Stimulated activated CD8-positive, alpha-beta memory T cell treated with anti-CD3 and anti-CD28 coated beads, Interleukin-12 subunit alpha, Interleukin-12 subunit beta, amount 100 ng/mL, for 1 hour (primary cell): ENCODE data around the gene KLHDC8B.
"Not testable (repeated sequence)": the region's sequence is repeated elsewhere in the genome, so short reads cannot be mapped to it uniquely, and the experiment has no call there.

Source experiments
- DNase-seq: peaks from one replicate; pipeline ENCODE4 v3.0.0-alpha.2; 2020; ENCODE audit warnings: low read depth

The KLHDC8B gene

DNA sequence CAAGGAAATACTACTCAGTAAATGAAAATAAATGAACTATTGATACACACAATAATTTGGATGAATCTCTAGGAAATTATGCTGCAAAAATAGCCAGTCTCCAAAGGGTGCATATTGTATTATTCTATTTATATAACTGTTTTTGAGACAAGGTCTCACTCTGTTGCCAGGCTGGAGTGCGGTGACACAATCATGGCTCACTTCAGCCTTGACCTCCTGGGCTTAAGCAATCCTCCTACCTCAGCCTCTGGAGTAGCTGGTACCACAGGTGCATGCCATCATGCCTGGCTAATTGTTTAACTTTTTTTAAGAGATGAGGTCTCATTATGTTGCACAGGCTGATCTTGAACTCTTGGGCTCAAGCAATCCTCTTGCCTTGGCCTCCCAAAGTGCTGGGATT lies 12.5 kb downstream of the KLHDC8B start:
- DNase-seq = no peak

DNA sequence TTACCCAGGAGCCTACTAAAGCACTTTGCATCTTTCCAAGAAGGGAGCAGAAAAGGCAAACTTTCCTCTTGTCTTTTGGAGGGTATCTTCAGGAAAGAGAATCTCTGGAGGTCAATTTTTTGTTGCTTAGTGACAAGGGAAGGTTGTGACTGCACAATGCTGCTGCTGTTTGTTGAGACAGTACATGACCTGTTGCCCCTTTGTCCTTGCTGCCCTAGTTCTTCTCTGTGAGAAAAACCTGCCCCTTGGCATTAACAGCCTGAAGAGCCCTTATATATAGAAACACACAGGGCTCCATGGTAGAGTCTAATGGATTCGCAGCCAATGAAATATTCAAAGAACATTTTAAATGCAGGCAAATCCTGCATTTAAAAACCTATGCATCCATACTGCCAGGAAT lies 20.3 kb downstream of the KLHDC8B start:
- no peak for DNase-seq

DNA sequence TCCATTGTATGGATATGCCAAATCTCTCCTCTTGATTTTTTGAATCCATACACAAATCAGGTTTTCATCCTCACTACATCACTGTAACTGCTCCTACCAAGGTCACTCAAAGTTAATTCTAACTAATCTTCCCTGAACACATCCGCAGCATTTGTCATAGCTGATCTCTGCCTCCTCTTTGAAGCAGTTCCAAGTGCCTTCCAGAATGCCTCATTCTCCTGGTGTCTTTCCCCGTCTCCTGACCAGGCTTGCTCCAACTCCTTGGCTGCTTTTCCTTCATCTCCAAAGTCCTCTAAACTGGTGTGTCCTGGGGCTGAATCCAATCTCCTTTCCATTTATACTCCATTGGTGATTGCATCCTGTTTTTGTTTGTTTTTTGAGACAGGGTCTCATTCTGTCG lies 26.8 kb downstream of the KLHDC8B start:
- DNase-seq = no peak

DNA sequence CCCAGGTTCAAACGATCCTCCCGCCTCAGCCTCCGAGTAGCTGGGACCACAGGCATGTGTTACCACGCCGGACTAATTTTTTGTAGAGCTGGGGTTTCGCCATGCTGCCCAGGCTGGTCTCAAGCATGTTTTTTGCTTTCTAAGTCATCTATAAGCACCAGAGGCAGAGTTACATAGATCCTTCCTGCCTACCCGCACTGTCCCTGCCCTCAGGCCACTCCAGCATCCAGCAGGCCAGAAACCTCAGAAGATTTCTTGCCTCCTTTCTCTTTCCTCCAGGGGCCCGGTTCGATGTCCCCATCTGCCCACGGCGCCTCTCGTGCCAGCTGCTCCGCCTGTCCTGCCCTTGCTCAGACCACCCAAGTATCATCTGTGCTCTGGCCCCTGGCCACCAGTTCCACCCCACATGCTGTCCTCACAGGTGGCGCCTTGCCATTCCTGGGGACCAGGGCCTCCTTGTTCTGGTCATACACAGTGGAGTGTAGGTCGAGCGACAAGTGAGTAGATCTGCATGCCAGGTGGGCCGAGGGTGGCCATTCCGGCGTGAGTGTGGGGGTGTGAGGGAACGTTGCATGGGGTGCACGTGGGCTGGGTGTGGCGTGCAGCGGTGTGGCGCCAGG lies 27.3 kb downstream of the KLHDC8B start:
- no peak for DNase-seq

DNA sequence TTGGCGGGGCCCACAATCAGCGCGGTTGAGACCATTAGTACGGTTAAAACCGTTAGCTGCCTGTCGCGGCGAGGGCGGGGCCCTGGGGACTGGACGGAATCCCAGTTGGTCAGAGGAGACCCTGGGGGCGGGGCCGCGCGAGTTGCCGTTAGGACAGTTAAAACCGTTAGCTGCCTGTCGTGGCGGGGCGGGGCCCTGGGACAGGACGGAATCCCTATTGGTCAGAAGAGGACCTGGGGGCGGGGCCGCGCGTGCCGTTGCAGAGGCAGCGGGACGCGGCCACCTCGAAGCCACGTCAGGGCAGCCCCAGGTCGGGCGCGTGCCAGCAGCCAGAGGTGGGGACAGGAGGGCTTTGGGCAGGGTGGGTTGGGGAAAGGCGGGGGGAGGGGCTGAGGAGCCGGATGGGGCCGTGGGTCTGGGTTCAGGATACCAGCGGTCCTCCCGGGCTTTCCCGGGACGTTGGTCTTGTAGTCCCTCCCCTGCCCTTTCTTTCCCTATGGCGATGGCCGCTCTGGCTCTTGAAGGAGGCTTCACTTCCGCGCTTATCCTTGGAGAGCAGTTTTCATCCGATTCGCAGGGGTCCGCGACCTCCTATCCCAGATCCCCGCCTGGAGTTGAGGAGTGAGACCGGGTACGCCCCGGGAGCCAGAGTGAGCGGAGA lies 28.0 kb downstream of the KLHDC8B start:
- no peak for DNase-seq

DNA sequence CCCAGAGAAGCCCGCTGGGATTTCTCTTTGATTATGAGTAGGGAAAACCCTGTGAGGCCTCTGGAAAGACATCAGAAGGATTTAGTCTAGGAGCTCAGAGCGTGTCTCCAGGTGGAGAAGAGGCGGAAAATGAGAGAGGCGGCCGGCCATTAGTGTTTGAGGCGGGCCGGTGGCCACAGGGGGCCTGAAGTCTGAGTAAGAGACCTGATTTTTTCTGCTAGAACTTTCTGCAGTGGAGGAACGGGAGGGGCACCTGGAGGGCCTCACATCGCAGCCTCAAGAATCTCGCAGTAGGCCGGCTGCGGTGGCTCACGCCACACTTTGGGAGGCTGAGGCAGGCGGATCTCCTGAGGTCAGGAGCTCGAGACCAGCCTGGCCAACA lies 28.5 kb downstream of the KLHDC8B start:
- DNase-seq = no peak

DNA sequence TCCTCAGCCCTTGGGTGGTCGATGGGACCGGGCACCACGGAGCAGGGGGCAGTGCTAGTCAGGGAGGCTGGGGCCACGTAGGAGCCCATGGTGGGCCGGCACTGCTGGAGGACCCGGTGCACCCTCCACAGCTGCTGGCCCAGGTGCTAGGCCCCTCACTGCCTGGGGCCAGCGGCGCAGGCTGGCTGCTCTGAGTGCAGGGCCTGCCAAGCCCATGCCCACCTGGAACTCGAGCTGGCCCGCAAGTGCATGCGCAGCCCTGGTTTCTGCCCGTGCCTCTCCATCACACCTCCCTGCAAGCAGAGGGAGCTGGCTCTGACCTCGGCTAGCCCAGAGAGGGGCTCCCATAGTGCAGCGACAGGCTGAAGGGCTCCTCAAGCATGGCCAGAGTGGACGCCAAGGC lies 42.1 kb downstream of the KLHDC8B start:
- DNase-seq = no peak

DNA sequence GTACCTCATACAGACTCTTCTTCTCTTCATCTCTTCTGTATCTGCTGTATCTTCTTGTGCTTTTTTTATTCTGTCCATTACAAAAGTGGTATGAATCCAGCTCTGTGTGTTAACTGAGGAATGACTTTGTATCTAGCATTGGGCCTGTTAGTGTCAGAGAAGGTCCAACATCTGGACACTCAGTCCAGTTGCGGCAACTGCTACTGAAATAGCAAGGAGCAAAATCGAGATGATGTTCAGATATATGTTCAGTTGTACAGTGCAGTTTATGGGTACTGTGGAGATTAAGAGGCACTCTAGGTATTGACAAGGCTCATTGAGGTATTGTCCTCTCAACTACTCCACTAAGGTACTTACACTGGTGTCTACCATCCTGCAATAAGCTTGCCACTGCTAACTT lies 42.6 kb downstream of the KLHDC8B start:
- DNase-seq = no peak

DNA sequence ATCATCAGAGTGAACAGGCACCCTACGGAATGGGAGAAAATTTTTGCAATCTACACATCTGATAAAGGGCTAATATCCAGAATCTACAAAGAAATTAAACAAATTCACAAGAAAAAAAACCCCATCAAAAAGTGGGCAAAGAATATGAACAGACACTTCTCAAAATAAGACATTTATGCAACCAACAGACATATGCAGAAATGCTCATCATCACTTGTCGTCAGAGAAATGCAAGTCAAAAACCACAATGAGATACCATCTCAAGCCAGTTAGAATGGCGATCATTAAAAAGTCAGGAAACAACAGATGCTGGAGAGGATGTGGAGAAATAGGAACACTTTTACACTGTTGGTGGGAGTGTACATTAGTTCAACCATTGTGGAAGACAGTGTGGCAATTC lies 45.3 kb downstream of the KLHDC8B start:
- DNase-seq = not testable (repeated sequence)

DNA sequence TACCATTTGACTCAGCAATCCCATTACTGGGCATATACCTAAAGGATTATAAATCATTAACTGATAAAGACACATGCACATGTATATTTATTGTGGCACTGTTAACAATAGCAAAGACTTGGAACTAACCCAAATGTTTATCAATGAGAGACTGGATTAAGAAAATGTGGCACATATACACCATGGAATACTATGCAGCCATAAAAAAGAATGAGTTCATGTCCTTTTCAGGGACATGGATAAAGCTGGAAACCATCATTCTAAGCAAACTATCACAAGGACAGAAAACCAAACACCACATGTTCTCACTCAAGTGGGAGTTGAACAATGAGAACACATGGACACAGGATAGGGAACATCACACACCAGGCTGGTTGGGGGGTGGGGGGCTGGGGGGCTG lies 45.7 kb downstream of the KLHDC8B start:
- DNase-seq = not testable (repeated sequence)

DNA sequence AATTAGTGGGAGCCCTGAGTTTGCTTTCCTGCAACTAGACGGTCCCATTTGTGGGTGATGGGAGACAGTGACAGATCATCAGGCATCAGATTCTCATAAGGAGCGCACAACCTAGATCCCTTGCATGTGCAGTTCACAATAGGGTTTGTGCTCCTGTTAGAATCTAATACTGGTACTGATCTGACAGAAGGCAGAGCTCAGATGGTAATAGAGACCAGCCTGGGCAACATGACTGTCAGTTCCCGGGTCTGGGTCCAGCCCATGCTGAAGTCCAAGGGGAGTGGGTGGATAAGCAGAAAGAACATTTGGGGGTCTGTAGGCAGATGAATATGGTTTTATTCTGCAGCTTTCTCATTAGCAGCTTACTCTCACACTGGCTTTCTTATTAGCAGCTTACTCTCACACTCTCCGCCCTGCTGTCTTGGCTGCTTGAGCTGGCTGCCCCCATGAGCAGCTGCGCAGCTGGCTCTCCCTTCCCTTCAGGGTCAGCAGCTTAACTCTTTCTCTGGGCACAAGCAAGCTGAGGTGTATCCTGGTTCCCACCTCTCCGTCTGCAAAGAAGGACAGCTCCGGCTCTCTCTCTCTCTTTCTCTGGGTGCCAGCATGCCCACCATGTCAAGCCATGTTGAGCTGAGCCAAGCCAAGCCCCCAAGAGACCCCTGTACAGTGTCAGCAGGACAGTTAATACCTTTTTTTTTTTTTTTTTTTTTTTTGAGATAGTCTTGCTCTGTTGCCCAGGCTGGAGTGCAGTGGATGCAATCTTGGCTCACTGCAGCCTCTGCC lies 46.5 kb downstream of the KLHDC8B start:
- no peak for DNase-seq

DNA sequence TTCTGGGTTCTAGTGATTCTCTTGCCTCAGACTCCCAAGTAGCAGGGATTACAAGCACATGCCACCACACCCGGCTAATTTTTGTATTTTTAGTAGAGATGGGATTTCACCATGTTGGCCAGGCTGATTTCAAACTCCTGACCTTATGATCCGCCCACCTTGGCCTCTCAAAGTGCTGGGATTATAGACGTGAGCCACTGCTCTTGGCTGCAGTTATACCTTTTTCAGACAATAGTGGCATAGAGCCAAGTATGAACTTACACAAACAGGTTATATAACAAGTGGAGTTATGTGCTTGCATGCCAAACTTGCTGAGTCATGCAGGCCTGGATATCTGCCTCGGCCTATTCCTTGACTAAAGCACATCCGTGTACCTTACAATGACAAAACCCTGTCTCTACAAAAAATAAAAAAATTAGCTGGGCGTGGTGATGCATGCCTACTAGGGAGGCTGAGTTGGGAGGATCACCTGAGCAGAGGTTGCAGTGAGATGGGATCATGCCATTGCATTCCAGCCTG lies 47.1 kb downstream of the KLHDC8B start:
- DNase-seq = not testable (repeated sequence)

DNA sequence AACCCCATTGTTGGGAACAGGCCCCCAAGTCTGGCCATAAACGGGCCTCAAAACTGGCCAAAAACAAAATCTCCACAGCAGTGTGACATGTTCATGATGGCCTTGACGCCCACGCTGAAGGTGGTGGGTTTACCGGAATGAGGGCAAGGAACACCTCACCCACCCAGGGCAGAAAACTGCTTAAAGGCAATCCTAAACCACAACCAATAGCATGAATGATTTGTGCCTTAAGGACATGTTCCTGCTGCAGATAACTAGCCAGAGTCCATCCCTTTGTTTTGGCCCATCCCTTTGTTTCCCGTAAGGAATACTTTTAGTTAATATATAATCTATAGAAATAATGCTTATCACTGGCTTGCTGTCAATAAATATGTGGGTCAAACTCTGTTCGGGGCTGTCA lies 47.7 kb downstream of the KLHDC8B start:
- no peak for DNase-seq

DNA sequence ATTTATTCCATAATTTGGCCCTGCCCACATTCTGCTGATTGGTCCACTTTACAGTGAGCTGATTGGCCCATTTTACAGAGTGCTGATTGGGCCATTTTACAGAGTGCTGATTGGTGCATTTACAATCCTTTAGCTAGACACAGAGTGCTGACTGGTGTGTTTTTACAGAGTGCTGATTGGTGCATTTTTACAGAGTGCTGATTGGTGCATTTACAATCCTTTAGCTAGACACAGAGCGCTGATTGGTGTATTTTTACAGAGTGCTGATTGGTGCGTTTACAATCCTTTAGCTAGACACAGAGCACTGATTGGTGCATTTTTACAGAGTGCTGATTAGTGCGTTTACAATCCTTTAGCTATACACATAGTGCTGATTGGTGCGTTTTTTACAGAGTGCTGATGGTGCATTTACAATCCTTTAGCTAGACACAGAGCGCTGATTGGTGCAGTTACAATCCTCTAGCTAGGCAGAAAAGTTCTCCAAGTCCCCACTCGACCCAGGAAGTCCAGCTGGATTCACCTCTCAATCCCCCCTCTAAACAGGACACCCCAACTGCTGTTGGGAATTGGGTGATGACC lies 49.7 kb downstream of the KLHDC8B start:
- not testable (repeated sequence) for DNase-seq

DNA sequence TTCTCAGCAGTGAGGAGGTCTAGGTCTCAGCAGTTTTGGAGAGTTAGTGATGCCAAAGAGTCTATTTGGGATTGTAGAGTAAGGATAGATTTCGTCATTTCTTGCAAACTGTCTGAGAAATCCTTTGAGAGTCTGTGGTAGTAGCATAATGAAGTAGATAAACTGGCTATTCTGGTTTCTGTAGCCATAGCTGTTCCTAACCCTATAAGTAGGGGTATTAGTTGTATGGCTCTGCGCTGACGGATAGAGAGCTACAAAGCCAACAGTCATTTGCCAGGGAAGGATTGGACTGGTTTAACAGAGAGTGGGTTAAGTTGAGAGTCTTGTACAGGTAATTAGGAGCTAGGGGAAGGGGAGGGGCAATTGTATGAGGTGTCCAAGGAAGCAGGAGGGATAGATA lies 50.6 kb downstream of the KLHDC8B start:
- DNase-seq = no peak
